ENCODE data around the gene VANGL1.

VANGL1 gene

GRCh38 chr1:115642168-115643072, 650 bp downstream of the VANGL1 start:
- no peaks in the 10 kb centered on the region for H3K9me3 ChIP-seq (ENCODE audit: control insufficient read depth, low read length)
- no peak overlapping the region for H3K9ac ChIP-seq
- TF ChIP-seq CTCF (IDR thresholded peaks at IDR 0.05), result no peak
- H3K27me3 ChIP-seq (ENCODE audit: control insufficient read depth, insufficient read depth, low read length), result no peaks in the 10 kb centered on the region
- peak overlapping the region; percentile 65 for H2AFZ ChIP-seq
- H3K4me1 ChIP-seq, result no peaks in the 10 kb centered on the region
- H3K79me2 ChIP-seq, result peaks cover 2% of the 10 kb centered on the region
- peak overlapping the region; percentile 29 for H3K27ac ChIP-seq
- H3K4me3 ChIP-seq (ENCODE audit: low read depth, low read length), result peak overlapping the region; percentile 55
- H3K36me3 ChIP-seq (ENCODE audit: control insufficient read depth, insufficient read depth, low read length), result no peaks in the 10 kb centered on the region
- peak overlapping the region; percentile 73 for H3K4me2 ChIP-seq (ENCODE audit: low read length)

GRCh38 chr1:115643225-115643624, 1.5 kb downstream of the VANGL1 start:
- peaks cover 2% of the 10 kb centered on the region for H3K79me2 ChIP-seq
- H3K27ac ChIP-seq, result no peak overlapping the region
- no peaks in the 10 kb centered on the region for H3K9me3 ChIP-seq (ENCODE audit: control insufficient read depth, low read length)
- peak overlapping the region; percentile 55 for H3K4me3 ChIP-seq (ENCODE audit: low read depth, low read length)
- TF ChIP-seq CTCF (IDR thresholded peaks at IDR 0.05), result no peak
- no peaks in the 10 kb centered on the region for H3K4me1 ChIP-seq
- no peaks in the 10 kb centered on the region for H3K27me3 ChIP-seq (ENCODE audit: control insufficient read depth, insufficient read depth, low read length)
- no peaks in the 10 kb centered on the region for H3K36me3 ChIP-seq (ENCODE audit: control insufficient read depth, insufficient read depth, low read length)
- no peak overlapping the region for H3K9ac ChIP-seq
- H2AFZ ChIP-seq, result no peak overlapping the region
- peak overlapping the region; percentile 73 for H3K4me2 ChIP-seq (ENCODE audit: low read length)

- Histone ChIP-seq H3K9me3 (ENCODE audit: control insufficient read depth, low read length) (no peaks in the 10 kb centered on the region), H3K79me2 (peaks cover 2% of the 10 kb centered on the region), H3K27me3 (ENCODE audit: control insufficient read depth, insufficient read depth, low read length) (no peaks in the 10 kb centered on the region), H3K9ac (no peak overlapping the region), H3K36me3 (ENCODE audit: control insufficient read depth, insufficient read depth, low read length) (no peaks in the 10 kb centered on the region), H3K4me2 (ENCODE audit: low read length) (no peak overlapping the region), H2AFZ (no peak overlapping the region), H3K4me3 (ENCODE audit: low read depth, low read length) (no peak overlapping the region), H3K27ac (no peak overlapping the region), H3K4me1 (no peaks in the 10 kb centered on the region)
- TF ChIP-seq CTCF (IDR thresholded peaks at IDR 0.05), result no peak
Measured at GRCh38 chr1:115643666-115644065, 1.9 kb downstream of the VANGL1 start.

GRCh38 chr1:115644109-115644508, 2.3 kb downstream of the VANGL1 start:
- no peak overlapping the region for H3K4me2 ChIP-seq (ENCODE audit: low read length)
- no peak overlapping the region for H3K9ac ChIP-seq
- no peak for TF ChIP-seq CTCF (IDR thresholded peaks at IDR 0.05)
- H3K4me1 ChIP-seq, result no peaks in the 10 kb centered on the region
- no peak overlapping the region for H3K27ac ChIP-seq
- no peaks in the 10 kb centered on the region for H3K36me3 ChIP-seq (ENCODE audit: control insufficient read depth, insufficient read depth, low read length)
- H2AFZ ChIP-seq, result no peak overlapping the region
- H3K79me2 ChIP-seq, result peaks cover 2% of the 10 kb centered on the region
- no peaks in the 10 kb centered on the region for H3K27me3 ChIP-seq (ENCODE audit: control insufficient read depth, insufficient read depth, low read length)
- H3K9me3 ChIP-seq (ENCODE audit: control insufficient read depth, low read length), result no peaks in the 10 kb centered on the region
- no peak overlapping the region for H3K4me3 ChIP-seq (ENCODE audit: low read depth, low read length)

GRCh38 chr1:115647047-115647446, 5.3 kb downstream of the VANGL1 start:
- Histone ChIP-seq H3K4me3 (ENCODE audit: low read depth, low read length) (no peak overlapping the region), H3K79me2 (peaks cover 2% of the 10 kb centered on the region), H3K36me3 (ENCODE audit: control insufficient read depth, insufficient read depth, low read length) (no peaks in the 10 kb centered on the region), H3K4me2 (ENCODE audit: low read length) (no peak overlapping the region), H3K4me1 (no peaks in the 10 kb centered on the region), H3K9ac (no peak overlapping the region), H3K9me3 (ENCODE audit: control insufficient read depth, low read length) (no peaks in the 10 kb centered on the region), H3K27ac (no peak overlapping the region), H3K27me3 (ENCODE audit: control insufficient read depth, insufficient read depth, low read length) (no peaks in the 10 kb centered on the region), H2AFZ (no peak overlapping the region)
- no peak for TF ChIP-seq CTCF (IDR thresholded peaks at IDR 0.05)
